ENCODE results near the gene ROBO2. TPM values are rescaled to one million over a fixed set of nuclear protein-coding genes. Genes with fewer than 3 reads are reported as not detected.

The ROBO2 gene
- total and polyA plus RNA-seq, 2 experiments from 2014 or later = 1.5 to 7.8 TPM

- H3K4me1 ChIP-seq (ENCODE audit: insufficient read depth) = peaks cover 28% of the 10 kb centered on the region
- no peaks in the 10 kb centered on the region for H3K79me2 ChIP-seq (replicated peaks; ENCODE audit: insufficient read depth)
- peaks cover 40% of the 10 kb centered on the region for H3K4me1 Mint-ChIP-seq
- H2AFZ ChIP-seq = no peak overlapping the region
- H3K36me3 Mint-ChIP-seq (ENCODE audit: low read depth) = peaks cover 20% of the 10 kb centered on the region
- H3K9me3 Mint-ChIP-seq = peaks cover 12% of the 10 kb centered on the region
- no peaks in the 10 kb centered on the region for H3K9me2 ChIP-seq (ENCODE audit: insufficient read depth)
- no peak overlapping the region for H3K4me3 ChIP-seq
- peak; percentile 91 for TF ChIP-seq ZNF462 (CRISPR knock-in tag; IDR thresholded peaks at IDR 0.05)
- peak; percentile 21; the same call in 1 of the 2 replicates for TF ChIP-seq ZNF114 (CRISPR knock-in tag; IDR thresholded peaks at IDR 0.05)
- TF ChIP-seq STAT1 (IDR thresholded peaks at IDR 0.05; ENCODE audit: unreplicated experiment) = no peak
- H3K27ac ChIP-seq (ENCODE audit: low read depth) = peak overlapping the region; percentile 86; the same call in 1 of the 2 replicates
- H4K20me1 ChIP-seq (replicated peaks; ENCODE audit: insufficient read depth) = no peaks in the 10 kb centered on the region
- peak overlapping the region; percentile 92; the same call in 1 of the 2 replicates for H3K27ac Mint-ChIP-seq
- H3K27me3 Mint-ChIP-seq (ENCODE audit: insufficient read depth, low read depth, poor library complexity) = no peaks in the 10 kb centered on the region
- DNase-seq (ENCODE audit: low spot score) (no peak), ATAC-seq (peak; percentile 52)
- peak overlapping the region; percentile 6; the same call in 1 of the 2 replicates for H3K4me2 ChIP-seq
- peaks cover 2% of the 10 kb centered on the region; the same call in 1 of the 2 replicates for H3K36me3 ChIP-seq (ENCODE audit: insufficient read depth)
- no peaks in the 10 kb centered on the region for H3K27me3 ChIP-seq (ENCODE audit: insufficient read depth)
- no peak overlapping the region for H3K4me3 Mint-ChIP-seq
- no peaks in the 10 kb centered on the region for H3F3A ChIP-seq (replicated peaks; ENCODE audit: low read depth)
Measured at GRCh38 chr3:77687545-77687944, 647.6 kb downstream of the ROBO2 start.

- H3K27me3 ChIP-seq (ENCODE audit: insufficient read depth) = no peaks in the 10 kb centered on the region
- H3K9me2 ChIP-seq (ENCODE audit: insufficient read depth) = no peaks in the 10 kb centered on the region
- H3K27ac ChIP-seq (ENCODE audit: low read depth) = no peak overlapping the region
- ATAC-seq (no peak), DNase-seq (ENCODE audit: low spot score) (no peak)
- H3K4me1 ChIP-seq (ENCODE audit: insufficient read depth) = peaks cover 22% of the 10 kb centered on the region
- Mint-ChIP-seq H3K36me3 (ENCODE audit: low read depth) (peaks cover 2% of the 10 kb centered on the region), H3K27ac (no peak overlapping the region), H3K9me3 (0 out of 3 replicates have a peak, but pooled peaks cover 1% of the 10 kb centered on the region), H3K4me3 (no peak overlapping the region), H3K4me1 (peaks cover 32% of the 10 kb centered on the region), H3K27me3 (ENCODE audit: insufficient read depth, low read depth, poor library complexity) (peaks cover under 1% of the 10 kb centered on the region)
- H3F3A ChIP-seq (replicated peaks; ENCODE audit: low read depth) = no peaks in the 10 kb centered on the region
- no peaks in the 10 kb centered on the region for H4K20me1 ChIP-seq (replicated peaks; ENCODE audit: insufficient read depth)
- no peak overlapping the region for H3K4me3 ChIP-seq
- H3K79me2 ChIP-seq (replicated peaks; ENCODE audit: insufficient read depth) = no peaks in the 10 kb centered on the region
- H3K36me3 ChIP-seq (ENCODE audit: insufficient read depth) = no peaks in the 10 kb centered on the region
- H2AFZ ChIP-seq = no peak overlapping the region
- no peak overlapping the region for H3K4me2 ChIP-seq
- no peak for TF ChIP-seq ETS1 (IDR thresholded peaks at IDR 0.05)
- no peak for TF ChIP-seq EZH2phosphoT487 (IDR thresholded peaks at IDR 0.05; ENCODE audit: unreplicated experiment)
- no peak for TF ChIP-seq ZNF114 (CRISPR knock-in tag; IDR thresholded peaks at IDR 0.05)
- no peak for TF ChIP-seq CREB1 (CRISPR knock-in tag; IDR thresholded peaks at IDR 0.05; ENCODE audit: low read depth)
- no peak for TF ChIP-seq ZNF331 (CRISPR knock-in tag; IDR thresholded peaks at IDR 0.05; ENCODE audit: low read depth)
- no peak for TF ChIP-seq REST (IDR thresholded peaks at IDR 0.05; ENCODE audit: unreplicated experiment)
Measured at GRCh38 chr3:77690284-77690845, 650.5 kb downstream of the ROBO2 start.
